Breast epithelium (tissue), 4 donors: Measurements from ENCODE around the gene ALPK1. TPM values are rescaled to one million over a fixed set of nuclear protein-coding genes. Genes with fewer than 3 reads are reported as not detected.

Experiments used
- DNase-seq, 2 donors: peaks; one replicate each; pipeline ENCODE4 v3.0.0-alpha.2; 2019; ENCODE audit warnings: low spot score in 2 of 2
- H3K27ac ChIP-seq, 2 donors: fragments of 200-600 bp; sonication (generic) in 1 of 2; one replicate each; pipeline ENCODE4 v1.5.1; 2016 to 2019; ENCODE audit warnings: mild to moderate bottlenecking in 1 of 2
- H3K27me3 ChIP-seq, 2 donors: fragments of 200-600 bp; sonication (generic) in 1 of 2; one replicate each; pipeline versions ENCODE4 v1.5.1 to v1.6.0; 2017 to 2019; ENCODE audit warnings: control low read depth in 1 of 2, mild to moderate bottlenecking in 1 of 2
- H3K36me3 ChIP-seq: fragments of 200-600 bp; one replicate; pipeline ENCODE4 v1.5.1; 2019
- H3K4me1 ChIP-seq, 2 donors: fragments of 200-600 bp; sonication (generic); one replicate each; pipeline ENCODE4 v1.5.1; 2016 to 2019; ENCODE audit warnings: control low read depth in 1 of 2
- H3K4me3 ChIP-seq, 3 donors: fragments of 200-600 bp; sonication (generic); 1 replicate in 2 of 3; 2 replicates in 1 of 3; pipeline ENCODE4 v1.5.1; 2016 to 2019; ENCODE audit warnings: mild to moderate bottlenecking in 3 of 3, moderate library complexity in 2 of 3
- H3K9me3 ChIP-seq, 2 donors: fragments of 200-600 bp; sonication (generic) in 1 of 2; one replicate each; pipeline ENCODE4 v1.5.1; 2016 to 2019; ENCODE audit warnings: control low read depth in 1 of 2
- CTCF ChIP-seq, 3 donors: fragments of 450-650 bp; IDR thresholded peaks; one replicate each; pipeline ENCODE4 v1.5.1; 2016 to 2017; ENCODE audit warnings: antibody characterized with exemption in 3 of 3, mild to moderate bottlenecking in 3 of 3, moderate library complexity in 3 of 3
- POLR2A ChIP-seq: fragments of 450-650 bp; IDR thresholded peaks from one replicate; pipeline ENCODE4 v1.6.1; 2016; ENCODE audit warnings: antibody characterized with exemption, mild to moderate bottlenecking, moderate library complexity
- POLR2AphosphoS5 ChIP-seq, 3 donors: sonication (generic); formaldehyde crosslinking; IDR thresholded peaks; one replicate each; pipeline ENCODE4 v1.6.1; 2017; ENCODE audit warnings: antibody characterized with exemption in 3 of 3
- intact Hi-C: fragments of 100-400 bp; cut with DNase I; formaldehyde crosslinking; loops from one replicate; pipeline ENCODE4 v1.15.1; 2023; ENCODE audit warnings: low total_unique reads
- total RNA-seq, 3 donors: library from RNA; depleted of rRNA; stranded (reverse); fragments of >200 nt; gene quantifications; one replicate each; pipeline ENCODE4 v1.1.0, GENCODE V29; 2016

Gene ALPK1
- total RNA-seq, 3 donors from 2014 or later: 20.5 to 59.3 (median 53.3) TPM

GRCh38 chr4:112411781-112412550 is 114.8 kb downstream of the ALPK1 start:
- intact Hi-C loops: no loop called here
- no peaks in the 10 kb centered on the region for H3K27me3 ChIP-seq

GRCh38 chr4:112416464-112416863 is 119.3 kb downstream of the ALPK1 start:
- Histone ChIP-seq H3K27ac (no peak overlapping the region), H3K9me3 (no peaks in the 10 kb centered on the region), H3K27me3 (no peaks in the 10 kb centered on the region), H3K4me3 (no peak overlapping the region), H3K4me1 (no peaks in the 10 kb centered on the region), H3K36me3 (no peaks in the 10 kb centered on the region)
- intact Hi-C loops: no loop called here
- DNase-seq: no peak
- no peak for TF ChIP-seq POLR2AphosphoS5 (IDR thresholded peaks at IDR 0.05)
- TF ChIP-seq POLR2A: no peak
- TF ChIP-seq CTCF (IDR thresholded peaks at IDR 0.05): no peak

More at GRCh38 chr4:112411781-112412550, 114.8 kb downstream of the ALPK1 start:
- Histone ChIP-seq H3K9me3 (no peaks in the 10 kb centered on the region), H3K36me3 (no peaks in the 10 kb centered on the region), H3K4me1 (no peaks in the 10 kb centered on the region), H3K4me3 (peak overlapping the region in 2 of 3 donors; percentile 35 to 51), H3K27ac (peak overlapping the region; percentile 53 to 67)
- TF ChIP-seq POLR2A: no peak
- TF ChIP-seq POLR2AphosphoS5 (IDR thresholded peaks at IDR 0.05): no peak
- TF ChIP-seq CTCF (IDR thresholded peaks at IDR 0.05): no peak
- DNase-seq: peak in 1 of 2 donors; percentile 43

GRCh38 chr4:112418092-112418491 is 120.9 kb downstream of the ALPK1 start:
- TF ChIP-seq CTCF (IDR thresholded peaks at IDR 0.05) (no peak), POLR2A (no peak), POLR2AphosphoS5 (IDR thresholded peaks at IDR 0.05) (no peak)

GRCh38 chr4:112421911-112422310 is 124.7 kb downstream of the ALPK1 start:
- Histone ChIP-seq H3K36me3 (no peaks in the 10 kb centered on the region), H3K27me3 (no peaks in the 10 kb centered on the region), H3K4me3 (no peak overlapping the region), H3K4me1 (no peaks in the 10 kb centered on the region), H3K9me3 (no peaks in the 10 kb centered on the region), H3K27ac (no peak overlapping the region)
- TF ChIP-seq CTCF (IDR thresholded peaks at IDR 0.05): no peak
- TF ChIP-seq POLR2A: no peak
- no peak for TF ChIP-seq POLR2AphosphoS5 (IDR thresholded peaks at IDR 0.05)
- DNase-seq: no peak
- intact Hi-C loops: no loop called here

More at GRCh38 chr4:112418092-112418491, 120.9 kb downstream of the ALPK1 start:
- Histone ChIP-seq H3K4me3 (no peak overlapping the region), H3K9me3 (no peaks in the 10 kb centered on the region), H3K27me3 (no peaks in the 10 kb centered on the region), H3K4me1 (no peaks in the 10 kb centered on the region), H3K36me3 (no peaks in the 10 kb centered on the region), H3K27ac (no peak overlapping the region)
- intact Hi-C loops: no loop called here
- DNase-seq: no peak

GRCh38 chr4:112422644-112423043 is 125.5 kb downstream of the ALPK1 start:
- TF ChIP-seq CTCF (IDR thresholded peaks at IDR 0.05): no peak
- TF ChIP-seq POLR2A: no peak
- TF ChIP-seq POLR2AphosphoS5 (IDR thresholded peaks at IDR 0.05): no peak
- DNase-seq: no peak
- H3K4me3 ChIP-seq: no peak overlapping the region
- no peaks in the 10 kb centered on the region for H3K27me3 ChIP-seq
- intact Hi-C loops: no loop called here
- no peaks in the 10 kb centered on the region for H3K36me3 ChIP-seq
- no peaks in the 10 kb centered on the region for H3K9me3 ChIP-seq
- H3K27ac ChIP-seq: no peak overlapping the region
- H3K4me1 ChIP-seq: no peaks in the 10 kb centered on the region
